NCI-H2196 treated with DMSO at 0.1 percent for 48 hours (cell line): Measurements from ENCODE around the gene KCNQ1.

Experiments used
- DNase-seq: peaks from one replicate; lab custom pipeline; 2025; ENCODE audit not compliant: unreplicated experiment; lab: John Stamatoyannopoulos, UW

KCNQ1 gene

GRCh38 chr11:2565447-2566222 lies 120.8 kb downstream of the KCNQ1 start:
- no peak for DNase-seq

DNA sequence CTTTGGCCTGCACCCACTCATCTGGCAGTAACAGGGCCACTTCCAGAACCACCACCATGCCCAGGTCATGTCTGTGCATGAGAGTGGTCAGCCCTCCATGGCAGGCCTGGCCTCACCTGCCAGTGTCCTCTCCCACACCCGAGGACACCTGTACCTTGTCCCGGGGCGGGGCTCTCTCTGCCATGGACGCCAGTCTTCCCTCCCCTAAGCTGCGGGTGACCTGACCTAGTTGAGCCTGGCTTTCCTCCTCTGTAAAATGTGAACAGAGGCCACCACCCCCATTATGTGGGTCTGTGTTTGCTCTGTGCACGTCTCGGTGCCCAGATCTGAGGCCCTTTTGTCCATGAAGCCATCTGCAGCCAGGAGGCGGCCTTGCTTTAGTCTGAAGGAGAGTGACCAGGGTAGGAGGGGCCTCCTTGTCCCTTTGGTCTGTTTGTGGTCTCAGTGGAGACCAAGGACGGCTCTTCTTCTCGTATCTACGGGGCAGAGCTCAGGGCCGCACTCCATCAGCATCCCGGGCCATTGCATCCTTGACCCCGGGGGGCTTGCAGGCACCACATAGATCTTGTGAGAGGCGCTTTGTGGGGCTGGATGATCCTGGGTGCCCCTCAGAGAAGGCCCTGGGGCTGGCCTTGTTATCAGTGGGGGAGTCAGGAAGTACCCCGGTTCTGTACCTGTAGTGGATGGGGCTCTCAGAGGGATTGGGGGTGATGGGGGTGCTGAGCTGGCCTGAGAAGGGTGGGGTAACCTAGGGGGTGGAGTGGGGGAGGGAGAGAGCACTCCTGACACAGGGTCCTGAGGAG lies 121.6 kb downstream of the KCNQ1 start:
- no peak for DNase-seq

- DNase-seq: no peak
These were observed 122.3 kb downstream of the KCNQ1 start for GRCh38 chr11:2567026-2567671.

- DNase-seq: no peak
These were observed 124.5 kb downstream of the KCNQ1 start for GRCh38 chr11:2569321-2569721.

- no peak for DNase-seq
These were observed 125.0 kb downstream of the KCNQ1 start for GRCh38 chr11:2569731-2570210.

- DNase-seq: no peak
These were observed 125.5 kb downstream of the KCNQ1 start for GRCh38 chr11:2570211-2570811.

DNA sequence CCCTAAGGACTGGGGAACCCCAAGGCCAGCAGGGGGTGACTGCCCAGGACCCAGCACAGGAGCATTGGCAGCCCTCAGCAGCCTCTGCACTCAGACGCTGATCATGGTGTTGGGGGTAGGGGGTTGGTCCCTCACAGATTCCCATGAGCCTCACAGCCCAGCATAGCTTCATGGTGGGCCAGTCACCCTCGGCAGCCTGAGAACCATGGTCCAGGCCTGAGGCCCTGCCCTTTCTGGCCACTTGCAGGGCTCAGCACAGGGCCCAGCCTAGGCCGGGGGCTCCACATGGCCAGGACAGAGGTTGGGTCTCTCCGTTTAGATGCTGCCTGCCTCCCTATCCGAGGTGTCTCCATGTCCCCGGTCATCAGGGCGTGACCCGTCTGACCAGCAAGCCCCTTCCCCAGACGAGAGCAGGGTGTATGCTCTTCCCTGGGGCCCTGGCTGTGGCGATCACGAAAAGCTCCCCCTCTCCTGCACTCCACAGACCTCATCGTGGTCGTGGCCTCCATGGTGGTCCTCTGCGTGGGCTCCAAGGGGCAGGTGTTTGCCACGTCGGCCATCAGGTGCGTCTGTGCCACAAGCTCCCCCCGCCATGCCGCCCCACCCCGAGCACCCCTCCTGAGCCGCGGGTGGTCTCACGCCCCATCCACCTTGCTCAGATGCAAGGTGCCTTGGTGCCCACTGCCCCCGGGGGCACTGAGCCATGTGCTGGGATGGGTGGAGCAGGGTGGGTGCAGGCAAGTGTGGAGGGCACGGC lies 126.2 kb downstream of the KCNQ1 start:
- no peak for DNase-seq

DNA sequence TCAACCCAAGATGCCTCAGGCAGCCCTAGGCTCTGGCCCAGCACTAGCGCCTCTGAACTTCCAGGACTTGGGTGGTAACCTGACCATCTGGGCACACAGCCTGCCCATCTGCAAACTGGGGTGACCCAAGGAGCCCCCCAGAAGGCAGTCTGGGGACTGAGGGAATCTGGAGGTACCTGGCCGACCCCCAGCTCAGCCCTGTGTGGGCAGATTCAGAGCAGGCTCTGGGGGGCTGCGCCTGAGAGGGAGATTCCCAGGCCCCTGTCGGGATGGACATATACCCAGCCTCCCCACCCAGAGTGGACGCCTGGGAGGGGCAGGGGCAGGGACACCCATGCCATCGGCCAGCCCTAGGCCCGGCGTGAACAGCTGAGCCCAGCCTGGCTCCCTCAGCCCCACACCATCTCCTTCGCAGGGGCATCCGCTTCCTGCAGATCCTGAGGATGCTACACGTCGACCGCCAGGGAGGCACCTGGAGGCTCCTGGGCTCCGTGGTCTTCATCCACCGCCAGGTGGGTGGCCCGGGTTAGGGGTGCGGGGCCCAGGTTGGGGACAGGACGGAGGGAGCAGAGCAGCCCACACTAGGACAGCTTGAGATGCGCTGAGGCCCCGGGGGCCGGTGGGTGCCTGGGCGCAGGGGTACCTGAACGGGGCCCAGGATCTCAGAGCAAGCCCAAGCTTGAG lies 126.9 kb downstream of the KCNQ1 start:
- no peak for DNase-seq

- DNase-seq: no peak
These were observed 127.9 kb downstream of the KCNQ1 start for GRCh38 chr11:2572491-2573239.

DNA sequence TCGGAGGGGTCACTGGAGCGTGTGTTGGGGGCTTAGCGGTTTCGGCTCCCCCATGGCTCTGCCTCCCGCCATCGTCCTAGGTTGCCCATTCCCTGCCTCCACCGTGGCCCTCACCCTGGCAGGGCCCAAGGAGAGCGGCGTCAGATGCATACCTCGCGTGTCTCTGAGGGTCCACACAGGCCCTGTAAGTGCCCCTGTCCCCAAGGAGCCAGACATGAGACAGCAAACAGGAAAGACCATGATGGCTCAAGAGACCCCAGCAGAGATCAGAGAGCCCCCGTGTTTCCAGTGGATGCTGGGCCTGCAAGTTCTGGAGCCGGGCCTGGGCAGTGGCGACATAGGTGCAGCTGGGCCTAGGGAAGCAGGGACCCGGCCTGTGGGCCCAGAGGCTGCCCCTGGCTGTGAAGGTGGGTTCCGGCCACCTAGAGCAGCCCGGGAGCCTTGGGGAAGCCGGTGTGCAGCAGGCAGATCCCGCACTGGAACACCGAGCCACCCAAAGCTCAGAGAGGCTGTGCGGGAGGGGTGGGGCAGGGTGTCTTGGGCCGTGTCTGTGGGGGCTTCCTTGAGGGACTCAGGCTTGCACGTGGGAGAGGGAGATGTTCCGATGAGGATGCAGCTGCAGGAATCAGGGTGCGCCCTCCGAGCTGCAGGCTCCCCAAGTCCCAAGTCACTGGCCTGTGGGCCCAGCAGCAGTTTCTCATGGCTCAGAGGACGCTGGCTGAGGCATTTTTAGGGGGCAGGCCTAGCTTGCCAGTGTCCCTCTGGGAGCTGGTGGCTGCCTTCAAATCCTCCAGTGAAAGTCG lies 128.6 kb downstream of the KCNQ1 start:
- no peak for DNase-seq

GRCh38 chr11:2574043-2574552 lies 129.3 kb downstream of the KCNQ1 start:
- no peak for DNase-seq

GRCh38 chr11:2574553-2575535 lies 130.0 kb downstream of the KCNQ1 start:
- no peak for DNase-seq

DNA sequence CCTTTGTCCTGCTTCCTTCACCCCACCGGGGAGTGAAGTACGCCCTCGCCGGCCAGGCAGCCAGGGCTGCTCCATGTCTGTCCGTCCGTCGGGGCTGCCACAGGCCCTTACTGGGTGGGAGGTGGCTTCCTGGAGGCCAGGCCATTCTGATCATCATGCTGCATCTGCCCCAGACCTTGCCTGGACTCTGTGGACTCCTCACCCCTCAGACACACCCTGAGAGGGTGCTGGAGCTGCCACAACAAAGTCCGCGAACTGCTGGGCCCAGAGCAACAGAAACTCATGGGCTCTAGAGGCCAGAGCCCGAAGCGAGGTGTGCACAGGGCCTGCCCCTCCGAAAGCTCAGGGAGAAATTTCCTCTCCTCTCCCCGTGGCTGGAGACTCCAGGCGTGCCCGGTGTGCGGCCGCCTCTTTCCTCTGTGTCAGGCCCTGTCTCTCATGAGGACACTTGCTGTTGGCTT lies 130.8 kb downstream of the KCNQ1 start:
- no peak for DNase-seq

GRCh38 chr11:2576111-2576510 lies 131.3 kb downstream of the KCNQ1 start:
- no peak for DNase-seq

DNA sequence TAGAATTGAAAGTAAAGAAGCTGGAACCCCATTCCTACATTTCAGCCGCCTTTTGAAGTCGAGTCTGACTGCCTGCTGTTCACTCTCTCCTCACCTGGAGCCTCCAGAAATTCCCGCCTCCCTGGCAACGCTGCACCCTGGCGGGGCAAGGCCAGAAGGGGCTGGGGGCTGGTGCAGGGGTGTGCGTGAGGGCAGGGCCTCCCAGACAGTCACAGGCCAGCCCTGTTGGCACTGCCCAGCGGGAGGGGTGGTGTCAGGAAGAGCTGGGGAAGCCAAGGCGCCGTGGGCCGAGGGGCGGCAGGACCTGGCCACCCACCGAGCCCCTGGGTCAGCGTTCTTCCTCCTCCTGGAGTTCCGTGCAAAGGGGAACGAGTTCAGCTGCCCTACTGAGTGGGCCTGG lies 131.7 kb downstream of the KCNQ1 start:
- no peak for DNase-seq

DNA sequence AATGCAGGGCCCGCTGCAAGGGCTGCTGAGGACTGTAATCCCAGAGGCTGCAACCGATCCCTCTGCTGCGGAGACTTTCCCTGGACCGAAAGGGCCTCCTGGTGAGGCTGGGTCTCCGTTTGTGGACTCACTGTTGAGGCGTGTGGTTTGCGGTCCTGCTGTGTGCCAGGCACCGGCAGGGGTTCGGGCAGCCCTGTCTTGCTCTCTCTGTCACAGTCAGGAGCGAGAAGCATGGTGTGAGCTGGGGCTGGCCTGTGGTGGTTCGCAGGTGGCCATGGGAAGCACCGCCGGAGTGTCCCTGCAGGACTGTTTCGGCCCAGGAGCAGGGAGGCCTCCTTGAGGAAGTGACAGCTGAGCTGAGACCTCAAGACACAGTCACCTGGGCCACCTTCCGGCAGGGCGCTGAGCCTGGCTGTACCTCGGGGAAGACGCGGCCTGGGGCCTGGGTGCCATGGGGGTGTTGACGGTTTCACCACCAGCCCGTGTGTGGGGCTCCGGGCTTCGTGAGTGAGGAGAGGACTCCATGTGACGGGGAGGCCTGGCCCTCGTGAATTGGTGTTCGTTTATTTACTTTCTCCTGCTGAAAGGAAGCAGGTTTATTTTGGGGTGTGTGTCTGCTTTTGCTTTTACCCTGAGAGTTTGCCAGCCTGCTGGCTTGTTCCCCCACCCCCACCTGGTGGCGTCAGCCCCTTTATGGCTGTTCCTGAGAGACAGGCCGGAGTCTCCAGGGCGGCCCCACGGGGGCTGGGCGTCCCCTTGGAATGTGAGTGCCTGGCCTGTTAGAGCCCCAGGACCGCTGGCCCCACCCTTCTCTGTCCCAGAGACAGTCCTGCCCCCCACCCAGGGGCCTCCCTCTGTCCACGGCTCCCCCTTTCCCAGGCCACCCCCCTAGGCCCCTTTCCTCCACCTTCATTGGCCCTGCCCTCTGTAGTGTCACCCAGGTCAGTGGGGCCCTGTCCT lies 132.5 kb downstream of the KCNQ1 start:
- no peak for DNase-seq
